Lung (tissue), 12 donors: ENCODE measurements around the gene FAAP20. TPM values are rescaled to one million over a fixed set of nuclear protein-coding genes. Genes with fewer than 3 reads are reported as not detected.

Source experiments
- ATAC-seq: fragments of 200-7000 bp; cut with Tn5 transposase; one replicate; pipeline ENCODE4 v1.9.1; 2020; ENCODE audit warnings: moderate number of reproducible peaks; ENCODE audit not compliant: insufficient read depth, low FRiP score
- DNase-seq, 3 donors: peaks; one replicate each; pipeline ENCODE4 v3.0.0-alpha.2; 2013 to 2017
- H3K27ac ChIP-seq, 2 donors: one replicate each; pipeline ENCODE4 v1.5.1; 2013; ENCODE audit warnings: mild to moderate bottlenecking in 2 of 2, moderate library complexity in 2 of 2, control low read depth in 1 of 2, inconsistent platforms in 1 of 2, low read depth in 1 of 2, low read length in 1 of 2
- H3K27me3 ChIP-seq, 3 donors: one replicate each; pipeline ENCODE4 v1.5.1; 2013; ENCODE audit warnings: low read length in 2 of 3; ENCODE audit not compliant: control insufficient read depth in 3 of 3, insufficient read depth in 3 of 3
- H3K36me3 ChIP-seq, 4 donors: one replicate each; pipeline ENCODE4 v1.5.1; 2013; ENCODE audit warnings: low read length in 4 of 4, mild to moderate bottlenecking in 1 of 4, moderate library complexity in 1 of 4; ENCODE audit not compliant: control insufficient read depth in 4 of 4, insufficient read depth in 4 of 4
- H3K4me1 ChIP-seq, 5 donors: one replicate each; pipeline ENCODE4 v1.5.1; 2013; ENCODE audit warnings: low read length in 5 of 5, mild to moderate bottlenecking in 2 of 5, moderate library complexity in 1 of 5; ENCODE audit not compliant: control insufficient read depth in 5 of 5, insufficient read depth in 5 of 5
- H3K4me3 ChIP-seq: one replicate; pipeline ENCODE4 v1.5.1; 2013; ENCODE audit warnings: mild to moderate bottlenecking, control low read depth, moderate library complexity
- H3K9ac ChIP-seq, 2 donors: one replicate each; pipeline ENCODE4 v1.5.1; 2013; ENCODE audit warnings: low read length in 2 of 2, control low read depth in 1 of 2; ENCODE audit not compliant: insufficient read depth in 1 of 2
- H3K9me3 ChIP-seq, 4 donors: one replicate each; pipeline ENCODE4 v1.5.1; 2013; ENCODE audit warnings: low read length in 3 of 4, mild to moderate bottlenecking in 1 of 4, moderate library complexity in 1 of 4; ENCODE audit not compliant: control insufficient read depth in 4 of 4, insufficient read depth in 3 of 4
- CTCF ChIP-seq: IDR thresholded peaks from 2 replicates; pipeline ENCODE4 v1.5.1; 2012; ENCODE audit warnings: mild to moderate bottlenecking; ENCODE audit errors: control extremely low read depth, extremely low read depth
- WGBS, 2 donors: extraction: QIAGEN DNeasy Blood & Tissue Kit; methylation state at CpG; one replicate each; pipeline ENCODE4 v1.1.7; 2013; 5-methylcytosine and 5-hydroxymethylcytosine counted together
- polyA plus RNA-seq, 2 donors: library from polyadenylated mRNA; stranded (reverse); fragments of 200-250 nt; gene quantifications; one replicate each; pipeline ENCODE4 v1.2.1, GENCODE V29; 2013
- total RNA-seq, 2 donors: library from RNA; depleted of rRNA in 1 of 2; stranded (reverse); fragments of >200 nt in 1 of 2; gene quantifications; one replicate each; pipeline ENCODE4 v1.2.1, GENCODE V29; 2014 to 2021
- donor health status: control.
- donor health status: control.
- donor health status: Bipolar disorder and iron deficiency.
- donor health status: healthy.
- donor health status: DM: yes; HTN: yes; CAD: no.

The FAAP20 gene
- total and polyA plus RNA-seq, 4 donors: 16.8 to 87.9 (median 68.4) TPM

- peaks cover 0 to 3% (median 0%) of the 10 kb centered on the region in 4 donors for H3K9me3 ChIP-seq
- DNase-seq (peak; percentile 83 to 93 (median 91)), ATAC-seq (no peak)
- H3K4me3 ChIP-seq: peak overlapping the region; percentile 41
- H3K27me3 ChIP-seq: no peaks in the 10 kb centered on the region
- H3K27ac ChIP-seq: peak overlapping the region; percentile 54 to 90
- H3K36me3 ChIP-seq: peaks cover 0 to 15% (median 0%) of the 10 kb centered on the region in 4 donors
- 19 to 43% methylated on average over 26 of the region's 26 CpGs for WGBS, 2 donors
- H3K9ac ChIP-seq: peak overlapping the region in 1 of 2 donors; percentile 14
- no peak for TF ChIP-seq CTCF
- peaks cover 12 to 64% (median 29%) of the 10 kb centered on the region in 5 donors for H3K4me1 ChIP-seq
Observed at GRCh38 chr1:2231532-2232254, 37.1 kb upstream of the FAAP20 start.

GRCh38 chr1:2230781-2231531 is 36.4 kb upstream of the FAAP20 start:
- Histone ChIP-seq H3K4me3 (peak overlapping the region; percentile 41), H3K36me3 (peaks cover 0 to 15% (median 0%) of the 10 kb centered on the region in 4 donors), H3K4me1 (peaks cover 12 to 66% (median 31%) of the 10 kb centered on the region in 5 donors), H3K27ac (peak overlapping the region; percentile 54 to 81), H3K27me3 (no peaks in the 10 kb centered on the region), H3K9me3 (peaks cover 0 to 5% (median 0%) of the 10 kb centered on the region in 4 donors), H3K9ac (peak overlapping the region; percentile 14 to 39)
- no peak for ATAC-seq
- 14 to 36% methylated on average over 30 of the region's 30 CpGs for WGBS, 2 donors
- no peak for TF ChIP-seq CTCF
- peak; percentile 78 to 81 (median 81) for DNase-seq

- Histone ChIP-seq H3K27ac (peak overlapping the region; percentile 66 to 93), H3K27me3 (no peaks in the 10 kb centered on the region), H3K4me1 (peaks cover 11 to 58% (median 23%) of the 10 kb centered on the region in 5 donors), H3K36me3 (peaks cover 0 to 15% (median 0%) of the 10 kb centered on the region in 4 donors), H3K9me3 (peaks cover 0 to 5% (median 0%) of the 10 kb centered on the region in 4 donors), H3K9ac (peak overlapping the region; percentile 26 to 39), H3K4me3 (peak overlapping the region; percentile 80)
- ATAC-seq: no peak
- no peak for DNase-seq
- no peak for TF ChIP-seq CTCF
- 23 to 49% methylated on average over 32 of the region's 32 CpGs for WGBS, 2 donors
Observed at GRCh38 chr1:2229911-2230731, 35.5 kb upstream of the FAAP20 start.
